Measurements from ENCODE around the gene DDX25. TPM values are rescaled to one million over a fixed set of nuclear protein-coding genes. Genes with fewer than 3 reads are reported as not detected.

DDX25 gene
- total RNA-seq, 4 donors from 2014 or later = not detected

DNA sequence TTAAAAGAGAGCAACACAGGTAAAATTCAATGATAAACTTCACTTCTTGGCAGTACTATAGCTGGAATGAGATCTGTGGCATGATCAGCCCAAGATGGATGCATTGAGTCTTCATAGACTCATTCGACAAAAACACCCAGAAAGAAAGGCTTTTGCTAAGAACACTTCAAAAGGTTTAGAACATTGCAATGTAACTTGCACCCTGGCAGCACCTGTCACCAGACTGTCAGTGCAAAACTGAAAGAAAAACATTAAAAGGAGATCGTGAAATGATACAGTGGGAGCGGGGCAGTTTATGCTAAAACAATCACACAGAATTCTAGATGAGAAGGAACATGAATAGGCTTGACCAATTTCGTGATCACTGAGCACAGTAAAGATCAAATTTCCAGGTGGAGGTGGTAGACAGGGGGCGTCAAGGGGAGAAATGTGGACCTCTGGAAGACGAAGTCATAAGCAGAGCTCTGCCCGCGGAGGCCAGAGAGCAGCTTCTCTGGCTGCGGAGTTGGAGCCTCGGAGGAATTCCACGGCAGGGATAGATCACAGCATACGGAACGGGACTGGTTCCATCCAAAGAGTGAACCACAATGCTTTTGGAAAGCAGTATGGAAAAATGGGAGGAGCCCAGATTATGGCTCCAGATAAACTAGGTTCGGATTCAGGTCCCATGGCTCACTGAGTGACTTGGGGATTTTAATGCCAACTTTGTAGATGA lies 53.5 kb downstream of the DDX25 start:
- intact Hi-C loops (cut with DNase I; ENCODE audit: low total_unique reads) = no loop called here
- Histone ChIP-seq H3K27me3 (no peaks in the 10 kb centered on the region), H3K9me3 (no peaks in the 10 kb centered on the region), H3K27ac (no peak overlapping the region), H3K36me3 (no peaks in the 10 kb centered on the region), H3K4me1 (peaks cover 0 to 2% of the 10 kb centered on the region in 2 donors), H3K4me3 (no peak overlapping the region)
- TF ChIP-seq, protein P1, sequence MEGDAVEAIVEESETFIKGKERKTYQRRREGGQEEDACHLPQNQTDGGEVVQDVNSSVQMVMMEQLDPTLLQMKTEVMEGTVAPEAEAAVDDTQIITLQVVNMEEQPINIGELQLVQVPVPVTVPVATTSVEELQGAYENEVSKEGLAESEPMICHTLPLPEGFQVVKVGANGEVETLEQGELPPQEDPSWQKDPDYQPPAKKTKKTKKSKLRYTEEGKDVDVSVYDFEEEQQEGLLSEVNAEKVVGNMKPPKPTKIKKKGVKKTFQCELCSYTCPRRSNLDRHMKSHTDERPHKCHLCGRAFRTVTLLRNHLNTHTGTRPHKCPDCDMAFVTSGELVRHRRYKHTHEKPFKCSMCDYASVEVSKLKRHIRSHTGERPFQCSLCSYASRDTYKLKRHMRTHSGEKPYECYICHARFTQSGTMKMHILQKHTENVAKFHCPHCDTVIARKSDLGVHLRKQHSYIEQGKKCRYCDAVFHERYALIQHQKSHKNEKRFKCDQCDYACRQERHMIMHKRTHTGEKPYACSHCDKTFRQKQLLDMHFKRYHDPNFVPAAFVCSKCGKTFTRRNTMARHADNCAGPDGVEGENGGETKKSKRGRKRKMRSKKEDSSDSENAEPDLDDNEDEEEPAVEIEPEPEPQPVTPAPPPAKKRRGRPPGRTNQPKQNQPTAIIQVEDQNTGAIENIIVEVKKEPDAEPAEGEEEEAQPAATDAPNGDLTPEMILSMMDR (IDR thresholded peaks at IDR 0.05 in 4 of 5, conservative IDR thresholded peaks at IDR 0.05 in 1 of 5) = no peak
- no peak for TF ChIP-seq POLR2A (IDR thresholded peaks at IDR 0.05)
- no peak for ATAC-seq
- DNase-seq = no peak
- in situ Hi-C loops (cut with MboI; ENCODE audit: low sequenced_read_pairs in 4 of 4) = no loop called here

DNA sequence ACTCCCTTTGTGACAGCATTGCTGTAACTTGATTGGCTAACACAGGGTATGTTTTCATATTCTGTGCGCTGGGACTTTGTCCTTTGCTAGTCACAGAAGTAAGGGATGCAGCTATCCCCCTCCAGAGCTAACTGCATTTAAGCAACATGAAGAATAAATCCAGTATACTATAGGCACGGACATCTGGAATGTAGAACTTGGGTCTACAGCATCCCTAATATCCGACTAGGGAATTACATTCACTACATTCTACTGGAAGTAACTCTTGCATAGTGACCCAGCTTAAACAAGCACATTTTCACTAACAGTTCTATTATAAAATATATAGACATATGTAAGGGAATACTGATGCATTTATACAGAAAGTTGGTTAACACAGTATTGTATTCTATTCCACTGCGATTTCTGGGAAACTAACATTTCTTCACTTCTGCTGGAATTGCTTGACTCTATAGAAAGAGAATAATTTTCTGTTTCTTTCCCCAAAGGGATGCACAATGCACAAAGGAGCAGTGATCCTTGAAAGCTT lies 54.6 kb downstream of the DDX25 start:
- no peaks in the 10 kb centered on the region for H3K27me3 ChIP-seq
- H3K4me3 ChIP-seq = no peak overlapping the region
- no peaks in the 10 kb centered on the region for H3K9me3 ChIP-seq
- ATAC-seq (no peak), DNase-seq (no peak)
- TF ChIP-seq, protein P1 (IDR thresholded peaks at IDR 0.05 in 4 of 5, conservative IDR thresholded peaks at IDR 0.05 in 1 of 5) = no peak
- TF ChIP-seq POLR2A (IDR thresholded peaks at IDR 0.05) = no peak
- H3K4me1 ChIP-seq = no peaks in the 10 kb centered on the region
- intact Hi-C loops (cut with DNase I; ENCODE audit: low total_unique reads) (no loop called here), in situ Hi-C loops (cut with MboI; ENCODE audit: low sequenced_read_pairs in 4 of 4) (no loop called here)
- no peaks in the 10 kb centered on the region for H3K36me3 ChIP-seq
- H3K27ac ChIP-seq = no peak overlapping the region

DNA sequence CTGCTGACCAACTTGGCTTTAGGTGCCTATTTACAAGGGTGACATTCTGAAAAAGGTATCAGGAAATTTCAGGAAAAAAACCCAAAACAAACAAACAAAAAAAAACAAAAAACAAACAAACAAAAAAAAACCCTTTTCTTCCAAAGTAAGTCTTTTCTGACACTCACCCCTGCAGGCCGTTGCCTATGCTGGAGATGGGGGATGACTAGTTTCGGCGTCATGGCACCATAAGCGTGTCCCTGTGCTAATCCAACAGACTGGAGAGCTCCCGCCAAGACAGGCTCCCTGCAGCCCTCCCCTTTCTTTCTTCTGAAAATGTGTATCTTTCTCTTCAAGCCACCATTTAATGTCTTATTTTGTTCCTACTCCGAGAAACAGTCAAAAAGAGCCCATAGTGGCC lies 55.2 kb downstream of the DDX25 start:
- TF ChIP-seq, protein P1 (IDR thresholded peaks at IDR 0.05 in 4 of 5, conservative IDR thresholded peaks at IDR 0.05 in 1 of 5) = no peak
- no peak for TF ChIP-seq POLR2A (IDR thresholded peaks at IDR 0.05)
- no peaks in the 10 kb centered on the region for H3K36me3 ChIP-seq
- no peaks in the 10 kb centered on the region for H3K9me3 ChIP-seq
- no peaks in the 10 kb centered on the region for H3K4me1 ChIP-seq
- no peak for DNase-seq
- intact Hi-C loops (cut with DNase I; ENCODE audit: low total_unique reads) = no loop called here
- ATAC-seq = no peak
- no peak overlapping the region for H3K27ac ChIP-seq
- no peak overlapping the region for H3K4me3 ChIP-seq
- in situ Hi-C loops (cut with MboI; ENCODE audit: low sequenced_read_pairs in 4 of 4) = no loop called here
- no peaks in the 10 kb centered on the region for H3K27me3 ChIP-seq

DNA sequence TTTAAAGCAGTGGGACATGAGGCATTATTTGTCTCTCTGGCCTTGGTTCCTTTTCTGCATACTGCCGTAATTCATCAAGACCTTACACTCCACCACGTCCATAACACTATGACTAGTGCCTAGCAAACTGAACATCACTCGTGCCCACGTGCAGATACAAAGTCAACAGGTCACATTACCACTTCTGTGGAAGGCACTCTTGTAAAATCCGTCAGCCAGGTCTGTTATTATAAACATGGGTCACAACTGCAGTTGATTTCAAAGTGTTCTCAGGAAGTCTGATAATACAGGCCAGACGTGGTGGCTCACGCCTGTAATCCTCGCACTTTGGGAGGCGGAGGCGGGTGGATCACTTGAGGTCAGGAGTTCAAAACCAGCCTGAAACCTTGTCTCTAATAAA lies 55.6 kb downstream of the DDX25 start:
- Histone ChIP-seq H3K4me1 (no peaks in the 10 kb centered on the region), H3K27me3 (no peaks in the 10 kb centered on the region), H3K9me3 (no peaks in the 10 kb centered on the region), H3K4me3 (no peak overlapping the region), H3K27ac (no peak overlapping the region), H3K36me3 (no peaks in the 10 kb centered on the region)
- intact Hi-C loops (cut with DNase I; ENCODE audit: low total_unique reads) = no loop called here
- in situ Hi-C loops (cut with MboI; ENCODE audit: low sequenced_read_pairs in 4 of 4) = no loop called here
- DNase-seq (no peak), ATAC-seq (no peak)
- TF ChIP-seq POLR2A (IDR thresholded peaks at IDR 0.05) = no peak
- TF ChIP-seq, protein P1 (IDR thresholded peaks at IDR 0.05 in 4 of 5, conservative IDR thresholded peaks at IDR 0.05 in 1 of 5) = no peak
